Parietal lobe (tissue), 1 donor: ENCODE data around the gene BACH1. TPM values are rescaled to one million over a fixed set of nuclear protein-coding genes. Genes with fewer than 3 reads are reported as not detected.

Experiments
- total RNA-seq: library from RNA; depleted of rRNA; stranded (reverse); fragments of >200 nt; gene quantifications from one replicate; pipeline ENCODE4 v1.2.3, GENCODE V29; 2014

BACH1 gene
- 91.7 TPM for total RNA-seq

GRCh38 chr21:29298348-29299045 lies at the start of gene BACH1:
TSS of gene BACH1 (plus strand) at chr21:29298922. CDS start at chr21:29321281, 22,359 bp downstream.

Other genes starting within 250 kb of the BACH1 start
- gene CCT8, start 225.3 kb upstream of the BACH1 start, total RNA-seq: 206 TPM
- gene MAP3K7CL, start 168.3 kb upstream of the BACH1 start, total RNA-seq: 3.8 TPM